Adrenal gland (tissue), 12 donors: ENCODE measurements around the gene LRCH1. TPM values are rescaled to one million over a fixed set of nuclear protein-coding genes. Genes with fewer than 3 reads are reported as not detected.
A peak's percentile ranks its signal among the peaks of the same experiment; 100 is the strongest.

Experiments
- DNase-seq, 7 donors: peaks; one replicate each; pipeline ENCODE4 v3.0.0-alpha.2; 2019 to 2020
- H3K27ac ChIP-seq, 5 donors: fragments of 200-600 bp; sonication (generic) in 4 of 5; 1 replicate in 3 of 5; 2 replicates in 2 of 5; pipeline versions ENCODE4 v1.5.1 to v1.8.0; 2016 to 2020; ENCODE audit warnings: mild to moderate bottlenecking in 1 of 5
- H3K27me3 ChIP-seq: fragments of 200-600 bp; 2 replicates; pipeline ENCODE4 v1.8.0; 2021
- H3K36me3 ChIP-seq, 2 donors: fragments of 200-600 bp; replicated peaks in 1 of 2; 1 replicate in 1 of 2; 2 replicates in 1 of 2; pipeline versions ENCODE4 v1.5.1 to v1.8.0; 2018 to 2022
- H3K4me1 ChIP-seq, 2 donors: fragments of 200-600 bp; replicated peaks in 1 of 2; 1 replicate in 1 of 2; 2 replicates in 1 of 2; pipeline versions ENCODE4 v1.5.1 to v1.8.0; 2018 to 2021
- H3K4me3 ChIP-seq, 4 donors: fragments of 200-600 bp; sonication (generic) in 3 of 4; one replicate each; pipeline ENCODE4 v1.5.1; 2016 to 2018
- H3K9me3 ChIP-seq, 3 donors: fragments of 200-600 bp; sonication (generic) in 1 of 3; replicated peaks in 1 of 3; 1 replicate in 2 of 3; 2 replicates in 1 of 3; pipeline versions ENCODE4 v1.5.1 to v1.8.0; 2016 to 2021
- CTCF ChIP-seq, 6 experiments: fragments of 450-650 bp in 4 of 6; fragments of 200-600 bp in 2 of 6; sonication (generic) in 1 of 6; IDR thresholded peaks; 1 replicate in 5 of 6; 2 replicates in 1 of 6; pipeline versions ENCODE4 v1.5.1 to v1.8.0; 2016 to 2021; ENCODE audit warnings: antibody characterized with exemption in 6 of 6, mild to moderate bottlenecking in 2 of 6, moderate library complexity in 1 of 6
- POLR2A ChIP-seq, 2 donors: fragments of 450-650 bp; IDR thresholded peaks; one replicate each; pipeline ENCODE4 v1.6.1; 2017; ENCODE audit warnings: antibody characterized with exemption in 2 of 2, mild to moderate bottlenecking in 2 of 2, moderate library complexity in 1 of 2
- WGBS, 4 donors: extraction: QIAGEN DNeasy Blood & Tissue Kit in 2 of 4; methylation state at CpG; one replicate each; pipeline versions ENCODE4 v1.1.5 to v1.1.7; 2013 to 2017; 5-methylcytosine and 5-hydroxymethylcytosine counted together
- intact Hi-C, 2 donors: fragments of 100-400 bp; cut with DNase I; formaldehyde crosslinking; loops; one replicate each; pipeline versions ENCODE4 v1.14.1 to v1.15.0; 2022 to 2023
- polyA plus RNA-seq, 3 donors: library from polyadenylated mRNA; stranded (reverse); fragments of 200-250 nt in 2 of 3; fragments of 350-450 nt in 1 of 3; fragmentation: Illumina TruSeq in 1 of 3; extraction: RNeasy Lipid Tissue Mini Kit (QIAGEN cat#74804) in 1 of 3; gene quantifications; one replicate each; pipeline ENCODE4 v1.2.3, GENCODE V29; 2013 to 2014
- total RNA-seq, 9 donors: library from RNA; depleted of rRNA in 4 of 9; stranded (reverse); fragments of >200 nt in 4 of 9; fragments of 120-200 nt in 1 of 9; fragmentation: NEBNext Ultra II Directional in 1 of 9; extraction: Animal tissue kit (Norgen Biotek cat#: 25700) in 1 of 9; gene quantifications; one replicate each; pipeline versions ENCODE4 v1.1.0 to v1.2.4, GENCODE V29; 2013 to 2023
- donor health status: healthy with polysubstance abuse.
- donor health status: Bipolar disorder and iron deficiency.
- donor health status: DM: yes; HTN: yes; CAD: no.
- donor health status: DM: no; HTN: no; CAD: no.
- donor health status: DM: no; HTN: no; CAD: no.
- donor health status: DM: yes; HTN: yes; CAD: no.

Gene LRCH1
- total and polyA plus RNA-seq, 12 donors = 2.8 to 13.6 (median 8.4) TPM

- intact Hi-C loops = no loop called here
- peaks cover 0 to 2% of the 10 kb centered on the region in 2 donors for H3K36me3 ChIP-seq
- DNase-seq = no peak
- peaks cover 4 to 33% of the 10 kb centered on the region in 2 donors for H3K4me1 ChIP-seq
- no peaks in the 10 kb centered on the region for H3K9me3 ChIP-seq
- peak overlapping the region in 2 of 4 donors; percentile 65 to 76 for H3K4me3 ChIP-seq
- TF ChIP-seq CTCF (IDR thresholded peaks at IDR 0.05) (no peak), POLR2A (IDR thresholded peaks at IDR 0.05) (no peak)
- H3K27me3 ChIP-seq = no peaks in the 10 kb centered on the region
- WGBS, 4 donors = 68 to 75% (median 68%) methylated on average over 5 of the region's 5 CpGs
- peak overlapping the region in 3 of 5 donors; percentile 88 to 93 (median 92) for H3K27ac ChIP-seq
These were observed 243.2 kb downstream of the LRCH1 start for GRCh38 chr13:46796129-46796514.

GRCh38 chr13:46796515-46797474 lies 243.8 kb downstream of the LRCH1 start, which contains the start of gene ESD:
Gene ESD (minus strand): TSS chr13:46797161. CDS start chr13:46791413, 5,748 bp downstream.
- DNase-seq = peak; percentile 92 to 97 (median 95)
- TF ChIP-seq POLR2A (IDR thresholded peaks at IDR 0.05) (peak; percentile 78 to 90), CTCF (IDR thresholded peaks at IDR 0.05) (peak in 1 of 6 experiments; percentile 17)
- Histone ChIP-seq H3K4me3 (peak within 1 kb of the TSS; percentile 43 to 88 (median 70)), H3K36me3 (no peaks in the 10 kb centered on the region), H3K4me1 (peaks cover 4 to 33% of the 10 kb centered on the region in 2 donors), H3K27ac (peak within 1 kb of the TSS; percentile 8 to 93 (median 88)), H3K9me3 (no peaks in the 10 kb centered on the region), H3K27me3 (no peaks in the 10 kb centered on the region)
- WGBS, 4 donors = 0 to 1% (median 1%) methylated on average over 26 to 77 of the region's 77 CpGs
- intact Hi-C loops = no loop called here

- Histone ChIP-seq H3K9me3 (no peaks in the 10 kb centered on the region), H3K4me3 (peak overlapping the region in 1 of 4 donors; percentile 65), H3K36me3 (no peaks in the 10 kb centered on the region), H3K27me3 (no peaks in the 10 kb centered on the region), H3K4me1 (peaks cover 4 to 33% of the 10 kb centered on the region in 2 donors), H3K27ac (peak overlapping the region in 4 of 5 donors; percentile 85 to 93 (median 90))
- WGBS, 4 donors = 52 to 66% (median 57%) methylated on average over 9 of the region's 9 CpGs
- TF ChIP-seq POLR2A (IDR thresholded peaks at IDR 0.05) (no peak), CTCF (IDR thresholded peaks at IDR 0.05) (peak in 1 of 6 experiments; percentile 5)
- DNase-seq = no peak
- intact Hi-C loops = no loop called here
These were observed 244.7 kb downstream of the LRCH1 start for GRCh38 chr13:46797501-46798237.

GRCh38 chr13:46799139-46799538 lies 246.2 kb downstream of the LRCH1 start:
- 76 to 84% (median 81%) methylated on average over 4 of the region's 4 CpGs for WGBS, 4 donors
- H3K4me3 ChIP-seq = no peak overlapping the region
- H3K36me3 ChIP-seq = no peaks in the 10 kb centered on the region
- no peak for DNase-seq
- H3K27me3 ChIP-seq = no peaks in the 10 kb centered on the region
- intact Hi-C loops = no loop called here
- H3K27ac ChIP-seq = no peak overlapping the region
- H3K9me3 ChIP-seq = no peaks in the 10 kb centered on the region
- H3K4me1 ChIP-seq = peaks cover 4 to 22% of the 10 kb centered on the region in 2 donors
- TF ChIP-seq POLR2A (IDR thresholded peaks at IDR 0.05) = no peak
